ENCODE results near the gene LRTM2. TPM values are rescaled to one million over a fixed set of nuclear protein-coding genes. Genes with fewer than 3 reads are reported as not detected.

The LRTM2 gene
- total RNA-seq, 2 experiments from 2014 or later: 0.11 TPM; not detected in 1

- no peak overlapping the region for H3K4me3 Mint-ChIP-seq
- intact Hi-C loops (cut with DNase I, micrococcal nuclease): no loop called here
- Histone ChIP-seq H3K36me3 (ENCODE audit: insufficient read depth, low read length) (no peaks in the 10 kb centered on the region), H3K4me3 (ENCODE audit: low read length) (no peak overlapping the region), H3K27me3 (ENCODE audit: control insufficient read depth in 1 of 2, insufficient read depth in 2 of 2, low read length in 2 of 2) (no peaks in the 10 kb centered on the region), H3K27ac (ENCODE audit: low read depth in 1 of 2, low read length in 2 of 2) (no peak overlapping the region), H3K4me1 (ENCODE audit: insufficient read depth, low read length) (no peaks in the 10 kb centered on the region), H3K9me3 (ENCODE audit: control insufficient read depth in 1 of 2, insufficient read depth in 1 of 2, low read length in 2 of 2) (peaks cover 0 to 5% of the 10 kb centered on the region in 2 experiments)
- POLR2A ChIA-PET: no interaction called here
- no peaks in the 10 kb centered on the region for H3K36me3 Mint-ChIP-seq (ENCODE audit: low read depth)
- DNase-seq (no peak), ATAC-seq (ENCODE audit: poor library complexity) (no peak)
- H3K27ac Mint-ChIP-seq: no peak overlapping the region
- peaks cover 4% of the 10 kb centered on the region for H3K27me3 Mint-ChIP-seq
- no peaks in the 10 kb centered on the region for H3K4me1 Mint-ChIP-seq (ENCODE audit: low read depth)
- CTCF ChIA-PET: no interaction called here
- no peak for TF ChIP-seq CTCF (IDR thresholded peaks at IDR 0.05)
- H3K9me3 Mint-ChIP-seq: no peaks in the 10 kb centered on the region
These were observed 25.1 kb downstream of the LRTM2 start for GRCh38 chr12:1845427-1845826.

- Mint-ChIP-seq H3K27ac (no peak overlapping the region), H3K4me1 (ENCODE audit: low read depth) (no peaks in the 10 kb centered on the region), H3K36me3 (ENCODE audit: low read depth) (no peaks in the 10 kb centered on the region), H3K9me3 (no peaks in the 10 kb centered on the region), H3K4me3 (no peak overlapping the region), H3K27me3 (peaks cover 4% of the 10 kb centered on the region)
- H3K27me3 ChIP-seq (ENCODE audit: control insufficient read depth in 1 of 2, insufficient read depth in 2 of 2, low read length in 2 of 2): no peaks in the 10 kb centered on the region
- no peaks in the 10 kb centered on the region for H3K36me3 ChIP-seq (ENCODE audit: insufficient read depth, low read length)
- ATAC-seq (ENCODE audit: poor library complexity) (no peak), DNase-seq (no peak)
- no peak for TF ChIP-seq CTCF (IDR thresholded peaks at IDR 0.05)
- peaks cover 0 to 5% of the 10 kb centered on the region in 2 experiments for H3K9me3 ChIP-seq (ENCODE audit: control insufficient read depth in 1 of 2, insufficient read depth in 1 of 2, low read length in 2 of 2)
- no peak overlapping the region for H3K27ac ChIP-seq (ENCODE audit: low read depth in 1 of 2, low read length in 2 of 2)
- intact Hi-C loops (cut with DNase I, micrococcal nuclease): no loop called here
- no peaks in the 10 kb centered on the region for H3K4me1 ChIP-seq (ENCODE audit: insufficient read depth, low read length)
- CTCF ChIA-PET: no interaction called here
- POLR2A ChIA-PET: no interaction called here
- H3K4me3 ChIP-seq (ENCODE audit: low read length): no peak overlapping the region
These were observed 25.5 kb downstream of the LRTM2 start for GRCh38 chr12:1845886-1846285.

GRCh38 chr12:1846421-1847405 is 26.3 kb downstream of the LRTM2 start:
- intact Hi-C loops (cut with DNase I, micrococcal nuclease): no loop called here
- CTCF ChIA-PET: no interaction called here

More at GRCh38 chr12:1846421-1847405, 26.3 kb downstream of the LRTM2 start:
- Histone ChIP-seq H3K9me3 (ENCODE audit: control insufficient read depth in 1 of 2, insufficient read depth in 1 of 2, low read length in 2 of 2) (peaks cover 0 to 5% of the 10 kb centered on the region in 2 experiments), H3K27me3 (ENCODE audit: control insufficient read depth in 1 of 2, insufficient read depth in 2 of 2, low read length in 2 of 2) (no peaks in the 10 kb centered on the region), H3K4me3 (ENCODE audit: low read length) (no peak overlapping the region), H3K4me1 (ENCODE audit: insufficient read depth, low read length) (no peaks in the 10 kb centered on the region), H3K36me3 (ENCODE audit: insufficient read depth, low read length) (no peaks in the 10 kb centered on the region), H3K27ac (ENCODE audit: low read depth in 1 of 2, low read length in 2 of 2) (no peak overlapping the region)
- POLR2A ChIA-PET: no interaction called here
- no peak for ATAC-seq (ENCODE audit: poor library complexity)
- Mint-ChIP-seq H3K4me1 (ENCODE audit: low read depth) (peaks cover 6% of the 10 kb centered on the region), H3K36me3 (ENCODE audit: low read depth) (no peaks in the 10 kb centered on the region), H3K4me3 (no peak overlapping the region), H3K9me3 (no peaks in the 10 kb centered on the region), H3K27ac (no peak overlapping the region), H3K27me3 (peaks cover 4% of the 10 kb centered on the region)
- TF ChIP-seq CTCF (IDR thresholded peaks at IDR 0.05): no peak
- no peak for DNase-seq
